NT2/D1 (cell line): ENCODE measurements around the gene MZF1.

Experiments
- SUZ12 ChIP-seq: IDR thresholded peaks from 2 replicates; pipeline ENCODE4 v1.6.1; 2011; ENCODE audit not compliant: insufficient read length, insufficient read depth; ENCODE audit errors: extremely low read depth
- ZNF274 ChIP-seq: IDR thresholded peaks from 2 replicates; pipeline ENCODE4 v1.6.1; 2011; ENCODE audit warnings: mild to moderate bottlenecking, low read depth, low read length

GRCh38 chr19:58575183-58576041 lies 2.3 kb upstream of the MZF1 start:
- TF ChIP-seq ZNF274 (no peak), SUZ12 (no peak)
